A204.1 (cell line): ENCODE results near the gene PPM1E.
"Not testable (repeated sequence)": the region's sequence is repeated elsewhere in the genome, so short reads cannot be mapped to it uniquely, and the experiment has no call there.

Experiments used
- FAIRE-seq: peaks from 2 replicates; lab custom pipeline; 2012; peaks lifted over from hg19 to GRCh38; lab: Jason Lieb, UNC

The PPM1E gene

GRCh38 chr17:58846413-58846812, 90.8 kb downstream of the PPM1E start:
- not testable (repeated sequence) for FAIRE-seq

DNA sequence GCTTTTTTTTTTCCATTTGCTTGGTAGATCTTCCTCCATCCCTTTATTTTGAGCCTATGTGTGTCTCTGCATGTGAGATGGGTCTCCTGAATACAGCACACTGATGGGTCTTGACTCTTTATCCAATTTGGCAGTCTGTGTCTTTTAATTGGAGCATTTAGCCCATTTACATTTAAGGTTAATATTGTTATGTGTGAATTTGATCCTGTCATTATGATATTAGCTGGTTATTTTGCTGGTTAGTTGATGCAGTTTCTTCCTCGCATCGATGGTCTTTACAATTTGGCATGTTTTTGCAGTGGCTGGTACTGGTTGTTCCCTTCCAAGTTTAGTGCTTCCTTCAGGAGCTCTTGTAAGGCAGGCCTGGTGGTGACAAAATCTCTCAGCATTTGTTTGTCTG, 94.5 kb downstream of the PPM1E start:
- FAIRE-seq: not testable (repeated sequence)

DNA sequence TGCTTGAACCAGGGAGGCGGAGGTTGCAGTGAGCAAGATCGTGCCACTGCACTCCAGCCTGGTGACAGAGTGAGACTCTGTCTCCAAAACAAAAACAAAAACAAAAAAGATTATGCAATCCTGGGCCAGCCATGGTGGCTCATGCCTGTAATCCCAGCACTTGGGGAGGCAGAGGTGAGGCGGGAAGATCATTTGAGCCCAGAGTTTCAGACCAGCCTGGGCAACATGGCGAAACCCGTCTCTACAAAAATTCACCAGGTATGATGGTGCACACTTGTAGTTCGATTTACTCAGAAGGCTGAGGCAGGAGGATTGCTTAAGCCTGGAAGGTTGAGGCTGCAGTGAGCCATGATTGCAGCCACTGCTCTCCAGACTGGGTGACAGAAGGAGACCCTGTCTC, 109.6 kb downstream of the PPM1E start:
- no peak for FAIRE-seq

GRCh38 chr17:58870747-58871146, 115.1 kb downstream of the PPM1E start:
- FAIRE-seq: no peak

DNA sequence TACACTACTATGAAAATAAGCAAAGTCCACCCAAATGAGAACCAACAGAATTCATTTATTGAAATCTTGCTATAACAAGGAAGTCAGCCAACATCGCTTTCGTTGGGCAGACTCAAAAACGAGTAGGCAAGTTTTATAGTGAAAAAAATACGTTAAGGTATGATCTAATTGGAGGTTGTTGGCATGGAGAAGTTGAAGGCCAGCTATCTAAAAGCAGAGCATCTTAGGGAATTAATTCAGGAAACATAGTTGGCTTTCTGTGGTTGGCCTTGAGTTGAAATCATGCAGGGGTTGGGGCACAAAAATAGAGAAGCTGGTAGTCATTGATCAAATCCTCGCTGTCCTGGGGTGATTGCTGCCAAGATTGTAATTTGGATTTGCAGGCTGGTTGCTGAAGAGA, 118.3 kb downstream of the PPM1E start:
- no peak for FAIRE-seq

- FAIRE-seq: no peak
Measured at GRCh38 chr17:58875261-58875660, 119.6 kb downstream of the PPM1E start.

DNA sequence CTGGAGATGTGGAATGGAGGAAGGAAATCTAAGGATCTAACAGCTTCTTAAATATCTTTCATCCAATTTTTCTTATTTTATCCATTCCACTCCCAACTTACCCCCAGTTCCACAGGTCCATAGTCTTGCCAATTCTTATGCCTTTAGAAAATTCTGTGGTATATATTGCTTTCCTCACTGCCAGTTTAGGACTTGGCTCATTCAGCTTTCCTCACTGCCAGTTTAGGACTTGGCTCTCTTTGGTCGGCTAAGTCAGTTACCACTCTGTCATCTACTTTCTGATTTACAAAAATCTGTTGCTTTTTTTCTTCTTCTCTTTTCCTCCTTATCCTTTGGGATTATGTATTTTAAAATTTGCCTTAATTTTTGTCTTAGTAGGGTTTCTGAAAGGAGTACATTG, 128.5 kb downstream of the PPM1E start:
- FAIRE-seq: no peak

- no peak for FAIRE-seq
Measured at GRCh38 chr17:58886514-58886913, 130.9 kb downstream of the PPM1E start.

DNA sequence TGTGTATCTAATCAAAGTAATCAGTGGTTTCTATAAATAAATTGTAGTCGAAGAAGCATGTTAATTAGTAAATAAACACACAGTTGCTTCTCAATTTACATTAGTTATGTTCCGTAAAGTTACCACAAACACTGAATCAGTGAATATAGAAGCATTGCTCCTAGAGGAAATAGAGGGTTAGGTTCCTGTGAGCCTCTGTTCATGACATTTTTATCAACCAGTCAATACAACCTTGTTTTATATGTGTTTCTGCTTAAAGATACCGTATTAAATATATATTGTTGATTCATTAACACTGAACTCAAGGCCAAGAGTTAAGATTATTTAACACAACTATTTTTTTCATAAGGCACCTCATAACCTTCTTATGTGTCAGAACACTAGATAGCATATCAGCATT, 134.3 kb downstream of the PPM1E start:
- no peak for FAIRE-seq

DNA sequence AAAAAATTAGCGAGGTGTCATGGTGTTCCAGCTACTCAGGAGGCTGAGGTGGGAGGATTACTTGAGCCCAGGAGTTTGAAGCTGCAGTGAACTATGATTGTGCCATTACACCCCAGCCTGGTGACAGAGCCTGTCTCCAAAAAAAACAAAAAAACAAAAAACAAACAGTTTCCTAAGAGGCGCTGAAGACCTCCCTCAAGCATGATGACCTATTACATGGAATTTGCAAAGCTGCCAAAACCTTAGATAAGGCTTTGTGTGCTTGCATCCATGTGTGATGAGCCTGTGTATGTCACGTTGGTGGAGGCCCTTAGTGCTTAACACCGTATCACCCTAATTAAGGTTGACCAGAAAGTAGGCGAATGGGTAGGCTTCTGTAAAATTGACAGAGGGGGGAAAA, 143.5 kb downstream of the PPM1E start:
- FAIRE-seq: no peak

DNA sequence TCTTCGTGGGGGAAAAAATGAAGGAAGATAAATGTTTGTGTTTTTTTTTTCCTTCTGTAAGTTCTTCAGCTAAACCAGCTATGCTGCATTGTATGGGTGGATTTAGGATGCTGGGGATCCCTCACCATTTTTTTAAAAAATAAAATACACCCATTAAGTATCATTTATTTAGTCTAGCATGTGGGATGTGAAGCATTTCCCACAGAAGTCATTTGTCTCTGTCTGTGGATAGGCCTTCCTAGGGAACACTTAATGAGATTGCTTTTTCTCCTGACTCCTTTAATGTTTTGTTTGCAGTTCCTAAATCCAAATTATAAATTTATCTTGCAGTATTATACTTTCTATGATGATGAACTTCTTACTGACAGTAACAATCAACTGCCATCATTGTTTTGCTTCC, 146.7 kb downstream of the PPM1E start:
- no peak for FAIRE-seq

DNA sequence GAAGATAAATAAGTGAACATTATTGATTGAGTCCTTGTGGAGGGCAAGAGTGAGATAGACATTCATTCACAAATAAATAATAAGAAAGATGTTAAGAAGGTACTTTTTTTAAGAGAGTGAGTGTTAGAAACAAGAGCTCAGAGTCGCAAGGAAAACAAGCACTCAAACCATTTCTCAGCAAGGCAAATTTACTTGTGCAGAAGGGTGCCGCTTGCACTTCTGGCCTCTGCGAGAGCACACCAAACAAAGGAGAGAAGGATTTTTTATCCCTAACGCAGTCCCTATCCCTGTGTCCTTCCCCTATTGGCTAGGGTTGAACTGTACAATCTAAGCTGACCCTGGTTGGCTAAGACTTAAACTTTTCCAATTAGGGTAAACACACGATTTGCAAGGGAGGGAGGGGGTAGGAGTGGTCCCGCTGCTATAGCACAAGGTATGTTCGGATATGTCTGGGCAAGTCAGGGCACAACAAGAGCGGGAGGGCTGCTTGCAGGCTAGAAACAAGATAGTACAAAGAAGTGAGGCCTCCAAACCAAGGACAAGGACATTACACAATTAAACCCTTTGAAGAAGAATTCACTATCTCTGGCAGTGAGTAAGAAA, 156.2 kb downstream of the PPM1E start:
- no peak for FAIRE-seq

GRCh38 chr17:58913552-58913951, 157.9 kb downstream of the PPM1E start:
- no peak for FAIRE-seq

DNA sequence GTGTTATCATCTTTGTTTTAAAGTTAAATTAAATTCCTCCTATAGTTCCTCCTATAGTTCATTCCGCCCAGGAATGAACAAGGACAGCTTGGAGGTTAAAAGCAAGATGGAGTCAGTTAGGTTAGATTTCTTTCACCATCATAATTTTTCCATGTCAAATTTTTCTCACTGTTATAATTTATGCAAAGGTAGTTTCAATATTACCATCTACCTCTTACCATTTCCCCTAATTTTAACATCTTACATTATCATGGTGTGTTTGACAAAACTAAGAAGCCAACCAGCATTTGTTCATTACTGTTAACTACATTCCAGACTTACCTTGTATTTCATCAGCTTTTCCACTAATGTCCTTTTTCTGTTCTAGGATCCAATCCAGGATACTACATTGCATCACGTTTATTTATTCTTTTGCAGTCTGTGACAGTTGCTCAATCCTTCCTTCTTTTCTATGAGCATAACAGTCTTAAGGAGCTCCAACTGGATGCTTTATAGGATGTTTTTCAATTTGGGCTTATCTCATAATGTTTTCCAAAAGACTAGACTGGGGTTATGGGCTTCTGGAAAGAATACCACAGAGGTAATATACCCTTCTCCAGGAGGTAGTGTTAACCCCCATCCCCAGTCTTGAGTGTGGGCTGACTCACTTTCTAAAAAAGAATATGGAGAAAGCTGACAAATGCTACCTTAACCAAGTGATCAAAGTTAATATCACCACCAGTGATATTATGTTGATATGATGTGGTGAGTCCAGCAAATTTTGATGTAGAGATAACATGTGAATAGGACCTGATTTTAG, 158.5 kb downstream of the PPM1E start:
- FAIRE-seq: no peak

DNA sequence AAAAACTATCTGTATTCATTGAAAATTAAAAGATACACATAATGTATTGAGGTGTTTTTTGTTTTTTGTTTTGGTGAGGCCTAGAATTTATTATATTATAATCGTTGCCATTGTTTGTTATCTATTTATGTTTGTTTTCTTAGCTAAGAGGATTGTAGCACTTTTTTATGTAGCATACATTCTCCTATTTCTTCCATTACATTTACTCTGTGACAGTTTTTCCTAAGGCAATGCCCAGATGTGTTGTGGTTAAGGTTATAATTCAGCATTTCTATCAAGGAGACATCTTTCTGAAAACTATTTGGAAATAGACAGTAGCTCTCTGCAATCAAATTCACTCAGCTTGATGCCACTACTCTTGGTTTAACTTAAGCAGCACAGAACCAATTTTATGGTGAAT, 161.6 kb downstream of the PPM1E start:
- FAIRE-seq: no peak

- FAIRE-seq: no peak
Measured at GRCh38 chr17:58918072-58918471, 162.4 kb downstream of the PPM1E start.

DNA sequence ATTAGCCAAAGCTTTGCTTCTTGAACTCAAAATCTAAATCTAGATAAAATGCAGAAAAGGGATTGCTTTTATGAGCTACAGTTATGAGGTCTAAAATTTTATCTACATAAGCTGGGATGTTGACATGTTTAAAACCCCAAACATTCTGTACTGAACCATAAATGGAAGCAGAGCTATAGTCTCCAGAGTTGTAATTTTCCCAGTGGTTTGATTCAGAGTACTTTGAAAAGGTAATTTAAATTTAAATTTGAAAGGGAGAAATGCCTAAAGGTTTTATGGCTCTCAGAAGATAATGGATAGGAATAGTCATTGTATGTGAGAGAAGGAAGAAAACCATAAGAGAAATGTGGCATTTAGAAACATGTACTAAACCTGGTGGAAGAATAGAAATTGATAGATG, 163.2 kb downstream of the PPM1E start:
- no peak for FAIRE-seq

GRCh38 chr17:58920773-58921172, 165.1 kb downstream of the PPM1E start:
- FAIRE-seq: no peak

DNA sequence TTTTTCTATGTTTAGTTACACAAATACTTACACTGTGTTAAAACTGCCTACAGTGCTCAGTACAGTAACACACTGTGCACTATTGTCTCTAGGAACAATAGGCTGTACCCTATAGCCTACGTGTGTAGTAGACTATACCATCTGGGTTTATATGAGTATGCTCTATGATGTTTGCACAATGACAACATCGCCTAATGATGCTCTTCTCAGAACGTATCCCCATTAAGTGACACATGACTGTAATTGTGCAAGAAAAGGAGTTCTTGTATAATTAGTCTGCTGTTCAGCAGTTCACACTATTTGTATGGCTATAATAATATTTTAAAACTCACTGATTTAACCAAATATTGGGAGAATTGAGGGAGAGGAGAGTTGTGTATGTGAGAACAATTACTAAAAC, 177.3 kb downstream of the PPM1E start:
- FAIRE-seq: no peak

- FAIRE-seq: no peak
Measured at GRCh38 chr17:58936295-58936694, 180.6 kb downstream of the PPM1E start.

- no peak for FAIRE-seq
Measured at GRCh38 chr17:58944166-58944565, 188.5 kb downstream of the PPM1E start.

DNA sequence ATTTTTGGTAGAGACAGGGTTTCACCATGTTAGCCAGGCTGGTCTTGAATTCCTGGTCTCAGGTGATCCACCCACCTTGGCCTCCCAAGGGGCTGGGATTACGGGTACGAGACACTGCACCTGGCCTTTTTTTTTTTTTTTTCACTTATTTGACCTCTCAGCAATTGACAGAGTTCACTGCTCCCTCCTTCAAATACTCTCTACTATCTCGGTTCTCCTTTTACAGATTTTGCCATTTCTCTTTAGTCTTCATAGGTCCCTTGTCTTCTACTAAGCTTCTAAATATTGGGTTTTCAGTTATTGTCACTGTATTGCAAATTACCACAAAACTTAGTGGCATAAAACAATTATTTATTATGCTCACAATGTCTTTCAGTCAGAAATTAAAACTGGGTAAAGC, 191.8 kb downstream of the PPM1E start:
- no peak for FAIRE-seq

- FAIRE-seq: no peak
Measured at GRCh38 chr17:58947824-58948223, 192.2 kb downstream of the PPM1E start.

DNA sequence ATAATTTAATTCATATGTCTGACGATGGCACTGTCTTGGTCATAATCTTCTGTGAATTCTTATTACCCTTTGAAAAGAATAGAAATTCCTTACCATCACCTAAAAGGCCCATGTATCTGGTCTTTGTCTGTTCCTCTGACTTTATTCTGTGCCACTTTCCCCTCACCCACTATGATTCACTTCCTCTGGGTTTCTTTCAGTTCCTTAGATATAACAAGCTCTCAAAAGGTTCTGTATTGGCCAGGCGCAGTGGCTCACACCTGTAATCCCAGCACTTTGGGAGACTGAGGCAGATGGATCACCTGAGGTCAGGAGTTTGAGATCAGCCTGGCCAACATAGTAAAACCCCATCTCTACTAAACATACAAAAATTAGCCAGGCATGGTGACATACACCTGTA, 198.7 kb downstream of the PPM1E start:
- FAIRE-seq: not testable (repeated sequence)
